ENCODE data around the gene ELP5.
"Not testable (repeated sequence)": the region's sequence is repeated elsewhere in the genome, so short reads cannot be mapped to it uniquely, and the experiment has no call there.

The ELP5 gene

GRCh38 chr17:7237266-7237760, 14.7 kb upstream of the ELP5 start:
- DNase-seq, result no peak

- peak; percentile 9 for DNase-seq
Measured at GRCh38 chr17:7237761-7238419, 14.1 kb upstream of the ELP5 start.

GRCh38 chr17:7238420-7239090, 13.5 kb upstream of the ELP5 start:
- no peak for DNase-seq

GRCh38 chr17:7239091-7240027, 12.7 kb upstream of the ELP5 start, which contains the start of gene PHF23:
Gene PHF23 (minus strand): TSS chr17:7239457. CDS start chr17:7239279, 178 bp downstream.
- peak; percentile 99 for DNase-seq

GRCh38 chr17:7240375-7240774, 11.6 kb upstream of the ELP5 start:
- DNase-seq, result no peak

- DNase-seq, result no peak
Measured at GRCh38 chr17:7241090-7241733, 10.8 kb upstream of the ELP5 start.

GRCh38 chr17:7241783-7242716, 10.0 kb upstream of the ELP5 start, which contains the start of gene GABARAP:
Gene GABARAP (minus strand): TSS chr17:7242449. CDS start chr17:7242330, 119 bp downstream.
- DNase-seq, result peak; percentile 90

- DNase-seq, result peak; percentile 93
Measured at GRCh38 chr17:7242717-7243452, 9.1 kb upstream of the ELP5 start.

- no peak for DNase-seq
Measured at GRCh38 chr17:7243453-7243729, 8.6 kb upstream of the ELP5 start.

GRCh38 chr17:7243838-7244237, 8.2 kb upstream of the ELP5 start:
- not testable (repeated sequence) for DNase-seq

GRCh38 chr17:7246779-7247178, 5.2 kb upstream of the ELP5 start:
- no peak for DNase-seq

GRCh38 chr17:7248796-7249195, 3.2 kb upstream of the ELP5 start:
- no peak for DNase-seq

- DNase-seq, result no peak
Measured at GRCh38 chr17:7249214-7249613, 2.8 kb upstream of the ELP5 start.

- DNase-seq, result no peak
Measured at GRCh38 chr17:7249830-7250229, 2.2 kb upstream of the ELP5 start.

- DNase-seq, result no peak
Measured at GRCh38 chr17:7250695-7251627, 1.1 kb upstream of the ELP5 start.

- DNase-seq, result peak; percentile 99
Measured at GRCh38 chr17:7251661-7252175, 297 bp upstream of the ELP5 start, which contains the start of gene CTDNEP1. Gene CTDNEP1 (minus strand): TSS chr17:7251734. CDS start chr17:7251296, 438 bp downstream.

GRCh38 chr17:7253082-7253481, 1.1 kb downstream of the ELP5 start:
- DNase-seq, result no peak

GRCh38 chr17:7254511-7254910, 2.5 kb downstream of the ELP5 start:
- DNase-seq, result no peak

- DNase-seq, result no peak
Measured at GRCh38 chr17:7256766-7257456, 4.9 kb downstream of the ELP5 start.

Data from NCI-H1694 (cell line).